K562 (cell line): ENCODE results near the gene TMOD2. TPM values are rescaled to one million over a fixed set of nuclear protein-coding genes. Genes with fewer than 3 reads are reported as not detected.

Experiments
- ATAC-seq: fragments of 200-7000 bp; cut with Tn5 transposase; 3 replicates; pipeline ENCODE4 v1.9.1; 2020; ENCODE audit warnings: moderate library complexity
- BruUV-seq: library from RNA; stranded (reverse); fragments of 400-500 nt; replicated peaks from 2 replicates; lab custom pipeline; 2021; lab: Mats Ljungman, UMichigan
- CTCF ChIA-PET: fragments of 300-600 bp; formaldehyde crosslinking; extraction: SDS; loops from one replicate; lab custom pipeline; 2021; ENCODE audit warnings: low intra/inter-chr PET ratio; lab: Yijun Ruan, JAX
- POLR2A ChIA-PET: fragments of 300-600, 350-650 bp; sonication (Branson Sonifier 250); formaldehyde crosslinking; extraction: SDS; loops from one replicate; lab custom pipeline; 2021; ENCODE audit warnings: antibody characterized with exemption, inconsistent platforms; lab: Yijun Ruan, JAX
- DNase-seq, 4 experiments: peaks; one replicate each; pipeline versions ENCODE4 v3.0.0 to v3.0.0-alpha.2; 2011 to 2018; ENCODE audit warnings: low spot score in 3 of 4, mixed read lengths in 3 of 4; ENCODE audit errors: extremely low read depth in 1 of 4
- FAIRE-seq: peaks from 2 replicates; lab custom pipeline; 2011; peaks lifted over from hg19 to GRCh38; lab: Jason Lieb, UNC
- H2AFZ ChIP-seq: 2 replicates; pipeline ENCODE4 v1.6.0; 2011; ENCODE audit warnings: low read depth, low read length, control low read depth, inconsistent platforms
- H3K27ac ChIP-seq: fragments of 200-600 bp; 3 replicates; pipeline ENCODE4 v1.8.0; 2011; ENCODE audit warnings: low read depth, mild to moderate bottlenecking, control low read depth, inconsistent platforms, low read length, moderate library complexity, mixed read lengths; ENCODE audit errors: extremely low read depth
- H3K27me3 ChIP-seq, 2 experiments: fragments of 300-600 bp in 1 of 2; 2 replicates in 1 of 2; 3 replicates in 1 of 2; pipeline versions ENCODE4 v1.6.0 to v1.8.0; 2011; ENCODE audit warnings: inconsistent platforms in 2 of 2, low read length in 2 of 2, mild to moderate bottlenecking in 1 of 2, mixed read lengths in 1 of 2, moderate library complexity in 1 of 2; ENCODE audit not compliant: control insufficient read depth in 2 of 2, insufficient read depth in 2 of 2
- H3K36me3 ChIP-seq: fragments of 300-600 bp; 3 replicates; pipeline ENCODE4 v1.8.0; 2011; ENCODE audit warnings: mild to moderate bottlenecking, low read length, inconsistent platforms; ENCODE audit not compliant: control insufficient read depth, insufficient read depth
- H3K4me1 ChIP-seq, 2 experiments: fragments of 200-600 bp in 1 of 2; replicated peaks in 1 of 2; 2 replicates in 1 of 2; 3 replicates in 1 of 2; pipeline versions ENCODE4 v1.5.1 to v1.8.0; 2011; ENCODE audit warnings: inconsistent platforms in 2 of 2, low read length in 2 of 2, mild to moderate bottlenecking in 1 of 2, mixed read lengths in 1 of 2, moderate library complexity in 1 of 2; ENCODE audit not compliant: control insufficient read depth in 2 of 2, insufficient read depth in 2 of 2
- H3K4me2 ChIP-seq: 2 replicates; pipeline ENCODE4 v1.6.1; 2011; ENCODE audit warnings: low read length, control low read depth, inconsistent platforms, mixed read lengths; ENCODE audit not compliant: insufficient read depth
- H3K4me3 ChIP-seq: fragments of 200-600 bp; sonication (generic), shearing (Covaris generic); 2 replicates; pipeline ENCODE4 v1.5.1; 2016; ENCODE audit warnings: control low read depth, inconsistent platforms
- H3K79me2 ChIP-seq: fragments of 200-600 bp; 3 replicates; pipeline ENCODE4 v1.8.0; 2011; ENCODE audit warnings: low read length, inconsistent platforms; ENCODE audit not compliant: control insufficient read depth, insufficient read depth
- H3K9ac ChIP-seq, 2 experiments: 2 replicates each; pipeline versions ENCODE4 v1.6.0 to v1.6.1; 2011; ENCODE audit warnings: low read depth in 2 of 2, low read length in 2 of 2, control low read depth in 1 of 2, inconsistent platforms in 1 of 2, mild to moderate bottlenecking in 1 of 2, mixed read lengths in 1 of 2; ENCODE audit not compliant: insufficient read depth in 1 of 2
- H3K9me1 ChIP-seq: one replicate; pipeline ENCODE4 v1.6.0; 2011; ENCODE audit warnings: inconsistent platforms, mild to moderate bottlenecking, low read length, moderate library complexity; ENCODE audit not compliant: control insufficient read depth, insufficient read depth
- H3K9me3 ChIP-seq: replicated peaks from 2 replicates; pipeline ENCODE4 v1.5.1; 2011; ENCODE audit warnings: low read depth, low read length, inconsistent platforms; ENCODE audit not compliant: control insufficient read depth, insufficient read depth
- H4K20me1 ChIP-seq: replicated peaks from 2 replicates; pipeline ENCODE4 v1.6.1; 2011; ENCODE audit warnings: low read length, inconsistent platforms, mixed read lengths; ENCODE audit not compliant: control insufficient read depth, insufficient read depth
- FUS ChIP-seq: fragments of 200-400 bp; formaldehyde crosslinking; optimal IDR thresholded peaks from 2 replicates; pipeline ENCODE3; 2017; ENCODE audit warnings: low read depth, low read length
- NCOA1 ChIP-seq: fragments of 450-650 bp; IDR thresholded peaks from 2 replicates; pipeline ENCODE4 v1.6.1; 2016; ENCODE audit warnings: low read depth
- NR4A1 ChIP-seq, 2 experiments: fragments of 250-450 bp in 1 of 2; fragments of 450-650 bp in 1 of 2; sonication (Bioruptor Pico) in 1 of 2; IDR thresholded peaks; 2 replicates each; pipeline versions ENCODE4 v1.4.0 to v1.6.1; 2016 to 2020; ENCODE audit warnings: mild to moderate bottlenecking in 2 of 2, missing compliant biosample characterization in 1 of 2, missing genetic modification characterization in 1 of 2, moderate library complexity in 1 of 2
- POLR2A ChIP-seq: fragments of 450-650 bp; conservative IDR thresholded peaks from 2 replicates; pipeline ENCODE4 v1.6.1; 2016
- PURB ChIP-seq: sonication (generic); formaldehyde crosslinking; IDR thresholded peaks from 2 replicates; pipeline ENCODE4 v1.9.0; 2021; ENCODE audit warnings: low read depth, mild to moderate bottlenecking, missing genetic modification reagents
- RB1 ChIP-seq: fragments of 450-650 bp; IDR thresholded peaks from 2 replicates; pipeline ENCODE4 v1.6.1; 2017; ENCODE audit warnings: low read depth, mild to moderate bottlenecking
- RFX1 ChIP-seq: fragments of 450-650 bp; IDR thresholded peaks from 2 replicates; pipeline ENCODE4 v1.6.1; 2016; ENCODE audit warnings: mild to moderate bottlenecking, moderate library complexity
- SNRNP70 ChIP-seq: fragments of 200-400 bp; formaldehyde crosslinking; optimal IDR thresholded peaks from 2 replicates; pipeline ENCODE3; 2017; ENCODE audit warnings: low read depth, low read length
- STAG1 ChIP-seq: sonication (generic); formaldehyde crosslinking; IDR thresholded peaks from 2 replicates; pipeline ENCODE4 v1.5.0; 2020; ENCODE audit warnings: missing genetic modification reagents, borderline replicate concordance
- ZNF184 ChIP-seq: sonication (generic); formaldehyde crosslinking; IDR thresholded peaks from 2 replicates; pipeline ENCODE4 v1.5.0; 2020; ENCODE audit warnings: missing genetic modification reagents
- ZNF354B ChIP-seq: fragments of 250-450 bp; sonication (Bioruptor Pico); IDR thresholded peaks from 2 replicates; pipeline ENCODE4 v1.4.0; 2020
- ZNF444 ChIP-seq: fragments of 250-450 bp; sonication (Bioruptor Pico); IDR thresholded peaks from 2 replicates; pipeline ENCODE4 v1.4.0; 2020; ENCODE audit warnings: mild to moderate bottlenecking, moderate library complexity
- WGBS: fragments of 100-300 bp; shearing (Covaris generic); methylation state at CpG from one replicate; pipeline ENCODE4 v1.1.6; 2016; ENCODE audit warnings: low coverage, mixed read lengths; ENCODE audit not compliant: insufficient coverage; ENCODE audit errors: missing lambda C conversion rate; 5-methylcytosine and 5-hydroxymethylcytosine counted together
- in situ Hi-C: fragments of 300-500 bp; cut with MboI; formaldehyde crosslinking; loops from 4 replicates; pipeline ENCODE4 v1.15.0; 2018; ENCODE audit warnings: inconsistent platforms, mixed read lengths
- intact Hi-C: fragments of 100-400 bp; cut with micrococcal nuclease; formaldehyde crosslinking; loops from 2 replicates; pipeline ENCODE4 v1.14.2; 2022
- polyA plus RNA-seq, 8 experiments: library from polyadenylated mRNA; depleted of rRNA in 4 of 8; stranded (reverse) in 5 of 8; unstranded in 3 of 8; fragments of >200 nt; fragmentation: Nextera tagmentation in 2 of 8; fragmentation: Illumina TruSeq in 1 of 8; extraction: Ambion mirVana in 2 of 8; extraction: Trizol in 1 of 8; gene quantifications; 2 replicates each; pipeline versions ENCODE4 v1.2.1 to v1.2.3, GENCODE V29; 2011 to 2014; ENCODE audit warnings: inconsistent platforms in 1 of 8, missing spikeins in 1 of 8
- total RNA-seq, 7 experiments: library from RNA; depleted of rRNA in 6 of 7; stranded (reverse); fragments of >200 nt in 6 of 7; fragmentation: Illumina TruSeq in 2 of 7; extraction: Trizol in 2 of 7; gene quantifications; 2 replicates each; pipeline versions ENCODE4 v1.2.1 to v1.2.3, GENCODE V29; 2011 to 2021; ENCODE audit warnings: low replicate concordance in 1 of 7
- TF ChIP-seq, protein P1 (sequence below): fragments of 250-450 bp; sonication (Bioruptor Pico); IDR thresholded peaks from 2 replicates; pipeline ENCODE4 v1.5.0; 2021; ENCODE audit warnings: mild to moderate bottlenecking, moderate library complexity
- TF ChIP-seq, protein P2 (sequence below): fragments of 250-450 bp; sonication (Bioruptor Pico); IDR thresholded peaks from 2 replicates; pipeline ENCODE4 v1.8.0; 2022; ENCODE audit warnings: inconsistent platforms, mild to moderate bottlenecking, moderate library complexity, borderline replicate concordance
- TF ChIP-seq, protein P3 (sequence below): fragments of 250-450 bp; sonication (Bioruptor Pico); IDR thresholded peaks from 2 replicates; pipeline ENCODE4 v1.8.0; 2021; ENCODE audit warnings: moderate library complexity, mild to moderate bottlenecking, inconsistent platforms
- TF ChIP-seq, protein P4 (sequence below): conservative IDR thresholded peaks from 2 replicates; pipeline ENCODE4 v1.6.1; 2011; ENCODE audit warnings: low read depth, mild to moderate bottlenecking, low read length; ENCODE audit not compliant: control insufficient read depth

Gene TMOD2
- total and polyA plus RNA-seq, 9 of the 15 experiments (the other 6 are each of a cell fraction or from before 2014, with no cell fraction given), result 0.49 to 3.8 (median 3.0) TPM

DNA sequence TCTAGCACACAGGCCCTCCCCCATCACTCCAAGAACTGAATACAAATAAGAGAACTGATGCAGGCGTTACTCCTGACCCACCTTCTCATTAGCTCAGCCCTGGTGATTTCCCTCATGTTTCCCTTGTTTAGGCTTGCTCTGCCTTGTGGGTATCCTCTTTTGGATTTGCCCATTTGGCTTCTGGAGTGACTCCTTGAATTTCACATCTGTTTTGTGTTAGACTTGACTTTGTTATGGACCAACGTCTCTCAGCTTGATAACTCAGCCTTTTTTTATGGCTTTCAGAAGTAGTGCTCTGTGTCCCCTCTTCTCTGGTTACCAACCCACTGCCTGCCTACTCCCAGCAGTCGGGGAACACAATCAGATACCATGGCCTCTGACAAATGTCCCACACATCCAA is 66.8 kb downstream of the TMOD2 start:
- TF ChIP-seq NR4A1 (CRISPR knock-in tag; IDR thresholded peaks at IDR 0.05) (no peak), NR4A1 (tag; IDR thresholded peaks at IDR 0.05) (no peak), RB1 (no peak), ZNF184 (no peak), POLR2A (no peak), RFX1 (no peak), ZNF354B (no peak), ZNF444 (CRISPR knock-in tag) (no peak), FUS (no peak), STAG1 (CRISPR knock-in tag) (no peak), PURB (CRISPR knock-in tag) (no peak), SNRNP70 (no peak), NCOA1 (no peak)
- TF ChIP-seq, protein P1, sequence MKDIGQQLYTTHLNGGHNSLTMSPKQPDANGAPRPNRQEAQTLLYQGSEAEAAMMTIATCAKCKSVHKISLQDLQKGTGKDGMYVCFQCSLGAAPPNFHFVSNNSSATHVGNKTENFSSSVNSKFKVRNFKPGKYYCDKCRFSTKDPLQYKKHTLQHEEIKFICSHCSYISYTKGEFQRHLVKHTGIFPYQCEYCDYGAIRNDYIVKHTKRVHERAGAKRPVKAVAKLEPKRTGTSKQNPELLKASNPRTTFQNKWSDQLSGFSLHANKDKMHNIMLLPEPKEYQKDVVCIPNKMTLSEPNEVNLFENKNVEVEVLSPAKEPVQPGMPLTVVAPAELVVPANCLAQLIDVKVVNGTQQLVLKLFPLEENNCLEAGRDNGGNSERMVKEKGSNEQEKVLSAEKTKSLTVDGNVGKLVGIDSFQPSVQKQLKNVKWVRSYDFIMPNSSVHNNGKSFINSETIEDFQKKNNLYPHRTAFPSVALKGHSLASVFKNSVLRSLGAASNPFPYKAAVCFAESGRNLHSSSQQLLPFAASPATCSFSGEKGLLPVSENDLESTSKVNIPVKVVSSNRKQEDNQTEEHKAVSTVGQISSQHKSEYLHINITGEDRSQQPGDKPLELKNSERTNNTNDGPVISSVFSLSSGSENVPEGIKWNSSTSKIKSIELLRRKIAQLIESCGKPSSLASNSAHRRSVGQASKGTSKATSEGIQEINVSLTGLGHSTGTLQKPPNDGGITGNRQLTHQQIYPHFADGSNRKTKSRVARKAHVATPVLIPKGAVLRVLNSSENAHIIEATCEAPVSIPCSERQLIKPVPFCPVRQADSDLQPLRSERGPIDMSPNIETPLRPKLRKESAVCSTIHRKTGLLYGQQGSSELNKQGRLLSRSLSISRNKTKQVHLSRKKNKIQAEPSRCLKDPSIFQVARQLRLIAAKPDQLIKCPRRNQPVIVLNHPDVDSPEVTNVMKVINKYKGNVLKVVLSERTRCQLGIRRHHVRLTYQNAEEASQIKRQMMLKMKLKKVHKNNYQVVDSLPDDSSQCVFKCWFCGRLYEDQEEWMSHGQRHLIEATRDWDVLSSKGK, result no peak
- TF ChIP-seq, protein P2, sequence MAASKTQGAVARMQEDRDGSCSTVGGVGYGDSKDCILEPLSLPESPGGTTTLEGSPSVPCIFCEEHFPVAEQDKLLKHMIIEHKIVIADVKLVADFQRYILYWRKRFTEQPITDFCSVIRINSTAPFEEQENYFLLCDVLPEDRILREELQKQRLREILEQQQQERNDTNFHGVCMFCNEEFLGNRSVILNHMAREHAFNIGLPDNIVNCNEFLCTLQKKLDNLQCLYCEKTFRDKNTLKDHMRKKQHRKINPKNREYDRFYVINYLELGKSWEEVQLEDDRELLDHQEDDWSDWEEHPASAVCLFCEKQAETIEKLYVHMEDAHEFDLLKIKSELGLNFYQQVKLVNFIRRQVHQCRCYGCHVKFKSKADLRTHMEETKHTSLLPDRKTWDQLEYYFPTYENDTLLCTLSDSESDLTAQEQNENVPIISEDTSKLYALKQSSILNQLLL, result no peak
- TF ChIP-seq, protein P3, sequence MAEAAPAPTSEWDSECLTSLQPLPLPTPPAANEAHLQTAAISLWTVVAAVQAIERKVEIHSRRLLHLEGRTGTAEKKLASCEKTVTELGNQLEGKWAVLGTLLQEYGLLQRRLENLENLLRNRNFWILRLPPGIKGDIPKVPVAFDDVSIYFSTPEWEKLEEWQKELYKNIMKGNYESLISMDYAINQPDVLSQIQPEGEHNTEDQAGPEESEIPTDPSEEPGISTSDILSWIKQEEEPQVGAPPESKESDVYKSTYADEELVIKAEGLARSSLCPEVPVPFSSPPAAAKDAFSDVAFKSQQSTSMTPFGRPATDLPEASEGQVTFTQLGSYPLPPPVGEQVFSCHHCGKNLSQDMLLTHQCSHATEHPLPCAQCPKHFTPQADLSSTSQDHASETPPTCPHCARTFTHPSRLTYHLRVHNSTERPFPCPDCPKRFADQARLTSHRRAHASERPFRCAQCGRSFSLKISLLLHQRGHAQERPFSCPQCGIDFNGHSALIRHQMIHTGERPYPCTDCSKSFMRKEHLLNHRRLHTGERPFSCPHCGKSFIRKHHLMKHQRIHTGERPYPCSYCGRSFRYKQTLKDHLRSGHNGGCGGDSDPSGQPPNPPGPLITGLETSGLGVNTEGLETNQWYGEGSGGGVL (CRISPR knock-in tag), result no peak
- TF ChIP-seq, protein P4, sequence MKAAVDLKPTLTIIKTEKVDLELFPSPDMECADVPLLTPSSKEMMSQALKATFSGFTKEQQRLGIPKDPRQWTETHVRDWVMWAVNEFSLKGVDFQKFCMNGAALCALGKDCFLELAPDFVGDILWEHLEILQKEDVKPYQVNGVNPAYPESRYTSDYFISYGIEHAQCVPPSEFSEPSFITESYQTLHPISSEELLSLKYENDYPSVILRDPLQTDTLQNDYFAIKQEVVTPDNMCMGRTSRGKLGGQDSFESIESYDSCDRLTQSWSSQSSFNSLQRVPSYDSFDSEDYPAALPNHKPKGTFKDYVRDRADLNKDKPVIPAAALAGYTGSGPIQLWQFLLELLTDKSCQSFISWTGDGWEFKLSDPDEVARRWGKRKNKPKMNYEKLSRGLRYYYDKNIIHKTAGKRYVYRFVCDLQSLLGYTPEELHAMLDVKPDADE, result no peak
- H3K4me1 ChIP-seq, result peaks cover 0 to 18% of the 10 kb centered on the region in 2 experiments; a peak in 4 of 5 replicates
- ATAC-seq (no peak), FAIRE-seq (no peak), DNase-seq (no peak)
- no peak overlapping the region for H2AFZ ChIP-seq
- H3K9me1 ChIP-seq, result no peaks in the 10 kb centered on the region
- H3K4me3 ChIP-seq, result no peak overlapping the region
- no peaks in the 10 kb centered on the region for H3K79me2 ChIP-seq
- no peaks in the 10 kb centered on the region for H3K27me3 ChIP-seq
- in situ Hi-C loops, result no loop called here
- no peaks in the 10 kb centered on the region for H3K36me3 ChIP-seq
- 46% methylated on average over 3 of the region's 3 CpGs for WGBS
- no peak overlapping the region for H3K27ac ChIP-seq
- no peaks in the 10 kb centered on the region for H4K20me1 ChIP-seq
- H3K9me3 ChIP-seq, result peaks cover 17% of the 10 kb centered on the region
- no peak overlapping the region for H3K4me2 ChIP-seq
- ChIA-PET POLR2A (no interaction called here), CTCF (no interaction called here)
- BruUV-seq, result no TSS peak
- H3K9ac ChIP-seq, result no peak overlapping the region
- intact Hi-C loops, result no loop called here
